ENCODE measurements around the gene ARAP2. TPM values are rescaled to one million over a fixed set of nuclear protein-coding genes. Genes with fewer than 3 reads are reported as not detected.

The ARAP2 gene
- total RNA-seq, 2 experiments from 2014 or later = 49.3 to 57.7 TPM

DNA sequence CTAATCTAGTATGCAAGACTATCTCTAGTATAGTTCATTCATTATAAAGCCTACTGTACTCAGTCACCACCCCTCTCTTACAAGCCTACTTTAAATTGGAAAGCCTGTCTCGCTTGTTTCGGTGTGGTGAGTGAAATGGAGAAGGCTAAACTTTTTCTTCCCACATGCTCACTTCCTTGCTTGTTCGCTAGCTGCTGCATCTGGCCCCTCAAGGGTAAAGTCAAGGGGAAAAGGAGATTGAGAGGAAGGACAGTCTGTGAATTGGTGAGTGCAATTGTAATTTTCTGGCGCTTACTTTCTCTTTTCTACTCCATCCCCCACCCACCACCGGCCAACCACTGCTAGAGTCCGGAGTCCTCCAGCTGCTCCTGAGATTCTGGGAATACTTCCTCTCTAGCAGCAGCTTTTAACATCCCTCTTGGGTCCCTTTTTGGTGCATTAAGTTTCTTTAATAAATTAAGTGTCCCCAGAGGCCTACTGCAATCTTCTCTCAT is 12.1 kb upstream of the ARAP2 start:
- peak overlapping the region; percentile 71 for H3K4me3 Mint-ChIP-seq
- ChIA-PET CTCF (interaction anchor here (4.2 kb wide), 1 partner anchor 12 kb away, joined by 25 read pairs; the partner anchor contains the start of gene ARAP2), POLR2A (interaction anchor here (1.9 kb wide), 2 partner anchors 11 to 30 kb away, joined by 6 to 13 read pairs; no protein-coding TSS in a partner anchor)
- intact Hi-C loops (cut with micrococcal nuclease) = loop anchor here (1.0 kb wide), 1 partner anchor 8 kb away; no protein-coding TSS in a partner anchor
- H3K4me1 Mint-ChIP-seq (ENCODE audit: low read depth) = peaks cover 42% of the 10 kb centered on the region
- H3K36me3 Mint-ChIP-seq = peaks cover 3% of the 10 kb centered on the region
- no peaks in the 10 kb centered on the region for H3K9me3 Mint-ChIP-seq
- DNase-seq = peak; percentile 50
- no peaks in the 10 kb centered on the region for H3K27me3 Mint-ChIP-seq
- H3K27ac Mint-ChIP-seq = peak overlapping the region; percentile 82

DNA sequence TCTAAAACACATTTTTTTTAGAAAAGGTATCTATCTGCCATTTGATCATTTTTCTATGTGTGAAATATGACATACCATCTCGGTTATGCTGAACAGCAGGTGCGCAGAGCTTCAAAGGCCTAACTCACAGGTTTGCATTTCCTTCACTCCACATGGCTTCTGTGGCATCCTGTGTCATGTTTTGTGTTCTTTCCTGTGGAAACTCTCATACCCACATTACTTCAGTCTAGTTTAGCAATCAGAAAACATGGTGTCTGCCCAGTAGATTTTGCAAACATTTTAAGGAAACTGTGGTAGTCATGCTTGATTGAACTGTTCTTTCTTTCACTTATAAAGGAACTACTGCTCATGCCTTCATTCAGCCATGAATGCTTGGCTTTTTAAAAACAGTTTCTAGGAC is 11.3 kb upstream of the ARAP2 start:
- intact Hi-C loops (cut with micrococcal nuclease) = loop anchor here (1.0 kb wide), 7 partner anchors 11 to 139 kb away; partner anchors contain the start of gene ARAP2
- peak; percentile 75 for DNase-seq
- ChIA-PET POLR2A (interaction anchor here (0.7 to 2.4 kb wide), 6 partner anchors 12 to 84 kb away, joined by 3 to 41 read pairs (median 5); partner anchors contain the start of gene ARAP2), CTCF (interaction anchor here (0.9 to 4.2 kb wide), 2 partner anchors 12 to 143 kb away, joined by 3 to 25 read pairs; partner anchors contain the start of gene ARAP2)
- Mint-ChIP-seq H3K4me1 (ENCODE audit: low read depth) (peaks cover 44% of the 10 kb centered on the region), H3K9me3 (no peaks in the 10 kb centered on the region), H3K27ac (peak overlapping the region; percentile 95), H3K4me3 (peak overlapping the region; percentile 65), H3K36me3 (no peaks in the 10 kb centered on the region), H3K27me3 (no peaks in the 10 kb centered on the region)

DNA sequence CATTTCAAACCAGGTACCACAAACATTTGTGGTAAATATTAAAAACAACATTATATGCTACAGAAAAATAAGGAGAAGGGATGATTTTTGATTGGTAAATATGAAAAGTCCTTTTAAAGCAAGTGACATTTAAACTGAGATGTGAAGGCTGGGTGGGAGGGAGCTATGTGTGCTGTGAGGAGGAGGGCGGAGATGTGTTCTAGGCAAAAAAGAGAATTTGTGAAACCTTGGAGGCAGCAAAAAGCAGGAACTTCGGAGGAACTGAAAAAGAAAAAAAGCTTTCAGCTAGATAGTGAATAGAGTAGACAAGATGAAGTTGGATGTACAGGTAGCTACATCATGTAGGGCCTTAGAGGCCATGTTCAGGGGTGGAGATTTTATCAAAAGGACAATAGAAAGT is 10.1 kb upstream of the ARAP2 start:
- peak overlapping the region; percentile 19 for H3K27ac Mint-ChIP-seq
- no peak for DNase-seq
- intact Hi-C loops (cut with micrococcal nuclease) = no loop called here
- peaks cover 52% of the 10 kb centered on the region for H3K4me1 Mint-ChIP-seq (ENCODE audit: low read depth)
- H3K27me3 Mint-ChIP-seq = no peaks in the 10 kb centered on the region
- H3K9me3 Mint-ChIP-seq = no peaks in the 10 kb centered on the region
- no peaks in the 10 kb centered on the region for H3K36me3 Mint-ChIP-seq
- CTCF ChIA-PET = interaction anchor here (0.6 to 4.2 kb wide), 5 partner anchors 10 to 320 kb away, joined by 3 to 34 read pairs (median 3); partner anchors contain the start of gene ARAP2
- POLR2A ChIA-PET = interaction anchor here (0.7 to 2.4 kb wide), 4 partner anchors 11 to 70 kb away, joined by 3 to 41 read pairs (median 4); partner anchors contain the start of gene ARAP2
- H3K4me3 Mint-ChIP-seq = no peak overlapping the region

DNA sequence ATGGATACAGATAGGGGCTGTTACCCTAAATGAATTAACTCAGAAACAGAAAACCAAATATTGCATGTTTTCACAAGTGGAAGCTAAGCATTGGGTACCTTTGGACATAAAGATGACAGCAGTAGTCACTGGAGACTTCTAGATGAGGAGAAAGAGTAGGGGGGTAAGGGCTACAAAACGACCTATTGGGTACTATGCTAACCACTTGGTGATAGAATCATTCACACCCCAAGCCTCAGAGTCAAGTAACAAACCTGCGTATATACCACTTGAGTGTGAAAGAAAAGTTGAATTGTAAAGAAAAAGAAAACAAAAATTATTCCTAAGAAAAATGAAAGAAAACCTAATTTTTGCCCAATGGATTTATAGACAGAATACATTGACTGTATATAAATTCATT is 7.7 kb upstream of the ARAP2 start:
- Mint-ChIP-seq H3K36me3 (no peaks in the 10 kb centered on the region), H3K27ac (no peak overlapping the region), H3K9me3 (no peaks in the 10 kb centered on the region), H3K27me3 (no peaks in the 10 kb centered on the region), H3K4me3 (no peak overlapping the region), H3K4me1 (ENCODE audit: low read depth) (peaks cover 58% of the 10 kb centered on the region)
- intact Hi-C loops (cut with micrococcal nuclease) = no loop called here
- CTCF ChIA-PET = interaction anchor here (0.5 to 4.1 kb wide), 3 partner anchors 62 to 147 kb away, joined by 3 to 34 read pairs (median 6); no protein-coding TSS in a partner anchor
- POLR2A ChIA-PET = interaction anchor here (1.4 kb wide), 1 partner anchor 8 kb away, joined by 6 read pairs; the partner anchor contains the start of gene ARAP2
- no peak for DNase-seq

DNA sequence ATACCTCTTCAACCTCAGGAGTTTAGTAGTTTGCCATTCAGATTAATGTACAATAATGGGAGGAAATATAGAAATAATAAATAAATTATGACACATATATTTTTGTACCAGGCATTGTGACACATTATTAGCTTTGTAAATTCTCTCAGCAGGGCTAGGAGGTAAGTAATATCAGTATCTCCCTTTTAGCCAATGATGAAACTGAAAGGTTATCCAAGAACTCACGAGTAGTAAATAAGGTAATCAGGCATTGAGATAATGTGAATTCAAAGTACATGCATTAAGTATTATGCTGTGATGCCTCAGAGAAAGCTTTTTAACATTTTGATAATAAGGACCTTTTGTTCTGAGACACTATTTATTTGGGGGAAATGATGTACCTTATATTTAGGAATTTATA is 5.3 kb upstream of the ARAP2 start:
- Mint-ChIP-seq H3K4me3 (no peak overlapping the region), H3K36me3 (no peaks in the 10 kb centered on the region), H3K4me1 (ENCODE audit: low read depth) (peaks cover 50% of the 10 kb centered on the region), H3K27ac (no peak overlapping the region), H3K27me3 (no peaks in the 10 kb centered on the region), H3K9me3 (no peaks in the 10 kb centered on the region)
- intact Hi-C loops (cut with micrococcal nuclease) = loop anchor here (10.0 kb wide), 2 partner anchors 275 to 305 kb away; no protein-coding TSS in a partner anchor
- ChIA-PET CTCF (interaction anchor here (1.4 kb wide), 1 partner anchor 31 kb away, joined by 3 read pairs; no protein-coding TSS in a partner anchor), POLR2A (no interaction called here)
- DNase-seq = no peak

DNA sequence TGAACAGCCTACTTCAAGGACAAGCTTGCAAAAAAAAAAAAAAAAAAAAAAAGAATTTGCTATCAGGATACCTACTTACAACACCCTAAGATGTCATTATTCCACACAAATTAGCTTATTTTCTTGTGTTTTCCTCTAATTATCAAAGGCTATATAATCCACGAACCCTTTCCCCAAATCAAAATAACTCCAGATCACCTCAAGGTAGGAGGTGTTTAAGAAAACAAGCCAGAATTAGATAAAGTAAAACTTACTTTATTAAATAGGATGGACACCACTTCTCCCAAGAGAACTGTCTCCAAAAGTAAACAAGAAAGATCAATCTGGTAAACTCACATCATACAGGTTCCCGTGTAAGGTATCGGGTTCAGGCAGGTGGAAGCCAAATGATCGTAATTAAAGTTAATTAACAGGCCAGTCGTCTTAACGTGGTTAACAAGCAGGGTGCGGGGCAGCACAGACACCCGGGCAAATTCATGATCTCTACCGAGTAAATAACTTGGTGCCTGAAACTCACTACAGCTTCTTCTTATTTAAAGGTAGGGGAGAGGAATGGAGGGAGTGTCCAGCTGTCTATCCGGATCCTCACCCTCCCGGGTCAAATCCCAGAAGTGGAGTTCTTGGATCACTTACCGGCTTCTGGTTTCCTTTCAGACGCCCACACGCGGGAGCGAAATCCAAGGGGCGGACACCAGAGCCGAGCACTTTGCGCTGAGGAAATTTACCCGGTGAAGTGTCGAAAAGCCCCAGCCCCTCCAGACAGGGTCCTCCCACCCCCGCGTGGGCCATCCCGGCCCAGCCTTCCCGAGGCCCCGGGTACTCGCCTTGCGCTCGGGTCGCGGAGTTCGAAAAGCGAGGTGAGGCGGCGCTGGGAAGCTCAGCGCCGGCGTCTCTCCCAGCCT is 708 bp downstream of the ARAP2 start:
- Mint-ChIP-seq H3K27me3 (no peaks in the 10 kb centered on the region), H3K4me1 (ENCODE audit: low read depth) (peaks cover 44% of the 10 kb centered on the region), H3K4me3 (peak overlapping the region; percentile 97), H3K27ac (peak overlapping the region; percentile 94), H3K9me3 (no peaks in the 10 kb centered on the region), H3K36me3 (peaks cover 30% of the 10 kb centered on the region)
- ChIA-PET POLR2A (interaction anchor here (0.7 to 4.5 kb wide), 23 partner anchors 8 to 1443 kb away, joined by 3 to 41 read pairs (median 5); no protein-coding TSS in a partner anchor), CTCF (interaction anchor here (0.8 to 4.0 kb wide), 23 partner anchors 9 to 156 kb away, joined by 3 to 25 read pairs (median 4); no protein-coding TSS in a partner anchor)
- intact Hi-C loops (cut with micrococcal nuclease) = loop anchor here (1.0 to 10.0 kb wide), 7 partner anchors 12 to 311 kb away; no protein-coding TSS in a partner anchor
- peak; percentile 74 for DNase-seq

DNA sequence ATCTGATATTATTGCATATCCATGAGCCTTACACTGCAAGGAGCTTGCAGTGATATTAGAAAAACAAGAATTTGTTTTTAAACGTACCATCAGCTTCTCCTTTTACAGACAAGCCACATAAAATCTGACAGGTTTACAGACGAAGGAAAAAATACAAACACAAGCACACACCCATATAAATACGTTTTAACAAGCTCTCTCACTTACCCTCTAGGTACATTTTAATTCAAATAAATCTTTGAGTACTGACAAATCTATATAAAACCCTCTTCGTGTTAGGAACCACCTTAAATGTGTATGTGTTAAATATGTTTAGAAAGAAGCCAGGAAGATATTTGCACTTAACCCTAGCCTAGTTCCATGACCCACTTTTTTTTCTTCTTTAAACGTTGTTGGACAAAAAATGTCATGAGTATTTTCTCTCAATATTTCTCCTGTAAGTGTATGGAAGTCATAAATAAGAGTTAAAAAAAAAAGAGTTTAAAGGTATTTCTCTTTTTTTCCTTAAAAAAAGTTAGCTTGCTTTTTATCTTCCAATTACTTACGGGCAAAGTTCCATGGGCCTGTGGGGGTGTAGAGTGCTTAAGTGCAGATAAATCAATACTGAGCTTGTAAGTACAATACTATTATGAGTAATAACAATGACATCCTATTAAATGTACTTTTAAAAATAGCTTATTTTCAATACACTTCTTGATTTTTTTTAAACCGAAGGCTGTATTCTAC is 1.5 kb downstream of the ARAP2 start:
- peaks cover 52% of the 10 kb centered on the region for H3K4me1 Mint-ChIP-seq (ENCODE audit: low read depth)
- peaks cover 4% of the 10 kb centered on the region for H3K9me3 Mint-ChIP-seq
- H3K36me3 Mint-ChIP-seq = peaks cover 38% of the 10 kb centered on the region
- no peak for DNase-seq
- H3K27ac Mint-ChIP-seq = peak overlapping the region; percentile 94
- H3K27me3 Mint-ChIP-seq = no peaks in the 10 kb centered on the region
- ChIA-PET POLR2A (interaction anchor here (0.6 to 4.5 kb wide), 13 partner anchors 10 to 106 kb away, joined by 3 to 41 read pairs (median 7); no protein-coding TSS in a partner anchor), CTCF (interaction anchor here (0.6 to 4.0 kb wide), 14 partner anchors 8 to 157 kb away, joined by 3 to 25 read pairs (median 4); no protein-coding TSS in a partner anchor)
- peak overlapping the region; percentile 97 for H3K4me3 Mint-ChIP-seq
- intact Hi-C loops (cut with micrococcal nuclease) = loop anchor here (1.0 to 10.0 kb wide), 4 partner anchors 32 to 312 kb away; no protein-coding TSS in a partner anchor

DNA sequence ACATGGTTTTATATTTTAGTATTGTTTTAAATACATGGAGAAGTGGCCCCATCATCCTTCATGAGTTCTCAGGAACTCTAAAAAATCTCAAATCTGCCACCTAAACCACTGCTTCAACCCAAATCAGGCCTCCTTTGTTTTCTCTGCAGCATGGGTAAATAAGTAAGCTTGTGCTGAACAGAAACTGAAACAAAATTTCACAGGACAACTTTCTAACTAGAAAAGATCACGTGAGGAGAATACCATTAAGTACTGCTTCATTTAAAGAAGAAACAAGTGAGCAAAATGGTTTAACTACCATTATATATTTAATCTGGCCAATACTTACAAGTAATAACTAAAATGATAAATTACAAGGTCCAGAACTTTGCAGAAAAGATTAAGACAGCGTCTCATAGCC is 2.5 kb downstream of the ARAP2 start:
- ChIA-PET CTCF (interaction anchor here (1.0 to 3.5 kb wide), 2 partner anchors 33 to 158 kb away, joined by 3 to 15 read pairs; no protein-coding TSS in a partner anchor), POLR2A (interaction anchor here (0.6 to 4.5 kb wide), 4 partner anchors 13 to 177 kb away, joined by 3 to 41 read pairs (median 18); no protein-coding TSS in a partner anchor)
- peak overlapping the region; percentile 74 for H3K27ac Mint-ChIP-seq
- H3K4me1 Mint-ChIP-seq (ENCODE audit: low read depth) = peaks cover 59% of the 10 kb centered on the region
- H3K36me3 Mint-ChIP-seq = peaks cover 47% of the 10 kb centered on the region
- H3K9me3 Mint-ChIP-seq = peaks cover 10% of the 10 kb centered on the region
- DNase-seq = no peak
- H3K27me3 Mint-ChIP-seq = no peaks in the 10 kb centered on the region
- H3K4me3 Mint-ChIP-seq = peak overlapping the region; percentile 97
- intact Hi-C loops (cut with micrococcal nuclease) = loop anchor here (1.0 to 10.0 kb wide), 5 partner anchors 8 to 313 kb away; no protein-coding TSS in a partner anchor

DNA sequence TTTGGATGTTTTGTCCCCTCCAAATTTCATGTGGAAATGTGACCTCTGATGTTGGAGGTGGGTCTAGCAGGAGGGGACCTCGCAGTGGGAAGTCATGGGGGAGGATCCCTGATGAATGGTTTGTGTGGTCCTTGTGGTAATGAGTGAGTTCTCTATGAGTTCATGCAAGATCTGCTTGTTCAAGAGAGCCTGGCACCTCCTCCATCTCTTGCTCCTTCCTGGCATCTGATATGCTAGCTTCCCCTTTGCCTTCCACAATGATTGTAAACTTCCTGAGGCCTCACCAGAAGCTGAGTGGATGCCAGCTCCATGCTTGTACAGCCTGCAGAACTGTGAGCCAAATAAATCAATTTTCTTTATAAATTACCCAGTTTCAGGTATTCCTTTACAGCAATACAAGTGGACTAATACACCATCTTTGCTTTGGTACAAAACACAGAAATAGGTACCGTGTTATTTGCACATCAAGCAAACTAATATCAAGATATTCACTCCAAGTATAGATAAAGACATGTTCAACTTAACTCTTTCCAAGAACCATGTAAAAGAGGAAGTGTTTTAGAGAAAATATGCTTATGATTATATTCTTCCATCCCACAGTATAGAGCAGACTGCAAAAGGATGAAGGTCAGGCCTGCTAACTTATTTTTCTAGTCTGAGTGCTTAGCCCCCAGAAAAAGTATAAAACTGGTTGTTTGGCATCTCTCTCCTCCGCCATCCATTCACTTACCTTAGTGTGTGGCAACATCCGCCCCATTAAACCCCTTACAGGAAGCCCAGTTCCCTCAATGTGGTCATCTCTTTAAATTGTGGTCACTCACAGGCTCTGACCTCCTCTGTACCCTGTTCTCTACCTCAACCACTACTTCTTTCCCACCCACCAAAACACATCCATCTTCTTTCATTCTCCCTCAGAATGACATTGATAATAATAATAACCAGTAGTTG is 6.7 kb downstream of the ARAP2 start:
- no peaks in the 10 kb centered on the region for H3K27me3 Mint-ChIP-seq
- intact Hi-C loops (cut with micrococcal nuclease) = no loop called here
- ChIA-PET CTCF (interaction anchor here (0.9 kb wide), 1 partner anchor 10 kb away, joined by 3 read pairs; no protein-coding TSS in a partner anchor), POLR2A (no interaction called here)
- no peak for DNase-seq
- H3K4me1 Mint-ChIP-seq (ENCODE audit: low read depth) = peaks cover 84% of the 10 kb centered on the region
- H3K9me3 Mint-ChIP-seq = peaks cover 20% of the 10 kb centered on the region
- H3K36me3 Mint-ChIP-seq = peaks cover 65% of the 10 kb centered on the region
- H3K27ac Mint-ChIP-seq = peak overlapping the region; percentile 8
- H3K4me3 Mint-ChIP-seq = peak overlapping the region; percentile 1

DNA sequence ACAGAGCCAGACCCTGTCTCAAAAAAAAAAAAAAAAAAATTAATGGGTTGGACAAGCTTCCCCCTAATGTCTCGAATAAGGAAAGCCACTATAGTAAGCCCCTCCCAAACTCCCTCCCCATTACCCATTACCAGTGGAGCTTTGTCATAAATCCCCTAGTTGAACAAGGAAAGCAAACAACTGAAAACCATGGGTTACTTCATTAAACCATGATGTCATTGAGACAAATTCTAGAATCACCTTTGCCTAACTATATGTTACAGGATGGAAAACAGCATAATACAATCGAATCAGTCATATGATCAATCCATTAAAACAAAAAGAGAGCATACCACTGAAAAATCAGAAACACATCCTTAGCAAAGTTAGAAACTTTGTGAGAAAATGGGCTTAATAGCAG is 8.2 kb downstream of the ARAP2 start:
- ChIA-PET CTCF (interaction anchor here (0.7 kb wide), 1 partner anchor 10 kb away, joined by 3 read pairs; no protein-coding TSS in a partner anchor), POLR2A (interaction anchor here (1.5 kb wide), 1 partner anchor 8 kb away, joined by 4 read pairs; the partner anchor contains the start of gene ARAP2)
- H3K36me3 Mint-ChIP-seq = peaks cover 65% of the 10 kb centered on the region
- H3K4me3 Mint-ChIP-seq = no peak overlapping the region
- no peaks in the 10 kb centered on the region for H3K27me3 Mint-ChIP-seq
- H3K9me3 Mint-ChIP-seq = peaks cover 25% of the 10 kb centered on the region
- DNase-seq = no peak
- intact Hi-C loops (cut with micrococcal nuclease) = no loop called here
- no peak overlapping the region for H3K27ac Mint-ChIP-seq
- peaks cover 86% of the 10 kb centered on the region for H3K4me1 Mint-ChIP-seq (ENCODE audit: low read depth)
